K562 (cell line): Measurements from ENCODE around the gene VCAN. TPM values are rescaled to one million over a fixed set of nuclear protein-coding genes. Genes with fewer than 3 reads are reported as not detected.

Experiments
- ATAC-seq: fragments of 200-7000 bp; cut with Tn5 transposase; 3 replicates; pipeline ENCODE4 v1.9.1; 2020; ENCODE audit warnings: moderate library complexity
- BruUV-seq: library from RNA; stranded (reverse); fragments of 400-500 nt; replicated peaks from 2 replicates; lab custom pipeline; 2021; lab: Mats Ljungman, UMichigan
- CTCF ChIA-PET: fragments of 300-600 bp; formaldehyde crosslinking; extraction: SDS; loops from one replicate; lab custom pipeline; 2021; ENCODE audit warnings: low intra/inter-chr PET ratio; lab: Yijun Ruan, JAX
- POLR2A ChIA-PET: fragments of 300-600, 350-650 bp; sonication (Branson Sonifier 250); formaldehyde crosslinking; extraction: SDS; loops from one replicate; lab custom pipeline; 2021; ENCODE audit warnings: antibody characterized with exemption, inconsistent platforms; lab: Yijun Ruan, JAX
- DNase-seq, 4 experiments: peaks; one replicate each; pipeline versions ENCODE4 v3.0.0 to v3.0.0-alpha.2; 2011 to 2018; ENCODE audit warnings: low spot score in 3 of 4, mixed read lengths in 3 of 4; ENCODE audit errors: extremely low read depth in 1 of 4
- FAIRE-seq: peaks from 2 replicates; lab custom pipeline; 2011; peaks lifted over from hg19 to GRCh38; lab: Jason Lieb, UNC
- H2AFZ ChIP-seq: 2 replicates; pipeline ENCODE4 v1.6.0; 2011; ENCODE audit warnings: low read depth, low read length, control low read depth, inconsistent platforms
- H3K27ac ChIP-seq: fragments of 200-600 bp; 3 replicates; pipeline ENCODE4 v1.8.0; 2011; ENCODE audit warnings: low read depth, mild to moderate bottlenecking, control low read depth, inconsistent platforms, low read length, moderate library complexity, mixed read lengths; ENCODE audit errors: extremely low read depth
- H3K27me3 ChIP-seq, 2 experiments: fragments of 300-600 bp in 1 of 2; 2 replicates in 1 of 2; 3 replicates in 1 of 2; pipeline versions ENCODE4 v1.6.0 to v1.8.0; 2011; ENCODE audit warnings: inconsistent platforms in 2 of 2, low read length in 2 of 2, mild to moderate bottlenecking in 1 of 2, mixed read lengths in 1 of 2, moderate library complexity in 1 of 2; ENCODE audit not compliant: control insufficient read depth in 2 of 2, insufficient read depth in 2 of 2
- H3K36me3 ChIP-seq: fragments of 300-600 bp; 3 replicates; pipeline ENCODE4 v1.8.0; 2011; ENCODE audit warnings: mild to moderate bottlenecking, low read length, inconsistent platforms; ENCODE audit not compliant: control insufficient read depth, insufficient read depth
- H3K4me1 ChIP-seq, 2 experiments: fragments of 200-600 bp in 1 of 2; replicated peaks in 1 of 2; 2 replicates in 1 of 2; 3 replicates in 1 of 2; pipeline versions ENCODE4 v1.5.1 to v1.8.0; 2011; ENCODE audit warnings: inconsistent platforms in 2 of 2, low read length in 2 of 2, mild to moderate bottlenecking in 1 of 2, mixed read lengths in 1 of 2, moderate library complexity in 1 of 2; ENCODE audit not compliant: control insufficient read depth in 2 of 2, insufficient read depth in 2 of 2
- H3K4me2 ChIP-seq: 2 replicates; pipeline ENCODE4 v1.6.1; 2011; ENCODE audit warnings: low read length, control low read depth, inconsistent platforms, mixed read lengths; ENCODE audit not compliant: insufficient read depth
- H3K4me3 ChIP-seq: fragments of 200-600 bp; sonication (generic), shearing (Covaris generic); 2 replicates; pipeline ENCODE4 v1.5.1; 2016; ENCODE audit warnings: control low read depth, inconsistent platforms
- H3K79me2 ChIP-seq: fragments of 200-600 bp; 3 replicates; pipeline ENCODE4 v1.8.0; 2011; ENCODE audit warnings: low read length, inconsistent platforms; ENCODE audit not compliant: control insufficient read depth, insufficient read depth
- H3K9ac ChIP-seq, 2 experiments: 2 replicates each; pipeline versions ENCODE4 v1.6.0 to v1.6.1; 2011; ENCODE audit warnings: low read depth in 2 of 2, low read length in 2 of 2, control low read depth in 1 of 2, inconsistent platforms in 1 of 2, mild to moderate bottlenecking in 1 of 2, mixed read lengths in 1 of 2; ENCODE audit not compliant: insufficient read depth in 1 of 2
- H3K9me1 ChIP-seq: one replicate; pipeline ENCODE4 v1.6.0; 2011; ENCODE audit warnings: inconsistent platforms, mild to moderate bottlenecking, low read length, moderate library complexity; ENCODE audit not compliant: control insufficient read depth, insufficient read depth
- H3K9me3 ChIP-seq: replicated peaks from 2 replicates; pipeline ENCODE4 v1.5.1; 2011; ENCODE audit warnings: low read depth, low read length, inconsistent platforms; ENCODE audit not compliant: control insufficient read depth, insufficient read depth
- H4K20me1 ChIP-seq: replicated peaks from 2 replicates; pipeline ENCODE4 v1.6.1; 2011; ENCODE audit warnings: low read length, inconsistent platforms, mixed read lengths; ENCODE audit not compliant: control insufficient read depth, insufficient read depth
- ARNT ChIP-seq, 2 experiments: fragments of 450-650 bp; IDR thresholded peaks; 2 replicates each; pipeline ENCODE4 v1.6.1; 2016; ENCODE audit warnings: mild to moderate bottlenecking in 1 of 2
- KAT7 ChIP-seq: sonication (generic); formaldehyde crosslinking; IDR thresholded peaks from 2 replicates; pipeline ENCODE4 v1.8.0; 2022; ENCODE audit warnings: missing genetic modification reagents, mild to moderate bottlenecking, borderline replicate concordance
- MCM2 ChIP-seq: fragments of 450-650 bp; IDR thresholded peaks from 2 replicates; pipeline ENCODE4 v1.6.1; 2017; ENCODE audit warnings: low read depth, mild to moderate bottlenecking
- POLR3A ChIP-seq: IDR thresholded peaks from 2 replicates; pipeline ENCODE4 v1.6.1; 2011; ENCODE audit warnings: borderline replicate concordance, mild to moderate bottlenecking, moderate library complexity; ENCODE audit not compliant: insufficient read length, insufficient read depth; ENCODE audit errors: extremely low read depth
- PURB ChIP-seq: sonication (generic); formaldehyde crosslinking; IDR thresholded peaks from 2 replicates; pipeline ENCODE4 v1.9.0; 2021; ENCODE audit warnings: low read depth, mild to moderate bottlenecking, missing genetic modification reagents
- SMARCC2 ChIP-seq: fragments of 450-650 bp; IDR thresholded peaks from 2 replicates; pipeline ENCODE4 v1.6.1; 2017; ENCODE audit warnings: antibody characterized with exemption, moderate library complexity, mild to moderate bottlenecking, low read depth
- TBL1XR1 ChIP-seq, 2 experiments: IDR thresholded peaks; 2 replicates each; pipeline ENCODE4 v1.6.1; 2012; ENCODE audit warnings: improper control_type of control experiment in 2 of 2, low read length in 2 of 2, mild to moderate bottlenecking in 1 of 2
- ZNF444 ChIP-seq: fragments of 250-450 bp; sonication (Bioruptor Pico); IDR thresholded peaks from 2 replicates; pipeline ENCODE4 v1.4.0; 2020; ENCODE audit warnings: mild to moderate bottlenecking, moderate library complexity
- WGBS: fragments of 100-300 bp; shearing (Covaris generic); methylation state at CpG from one replicate; pipeline ENCODE4 v1.1.6; 2016; ENCODE audit warnings: low coverage, mixed read lengths; ENCODE audit not compliant: insufficient coverage; ENCODE audit errors: missing lambda C conversion rate; 5-methylcytosine and 5-hydroxymethylcytosine counted together
- in situ Hi-C: fragments of 300-500 bp; cut with MboI; formaldehyde crosslinking; loops from 4 replicates; pipeline ENCODE4 v1.15.0; 2018; ENCODE audit warnings: inconsistent platforms, mixed read lengths
- intact Hi-C: fragments of 100-400 bp; cut with micrococcal nuclease; formaldehyde crosslinking; loops from 2 replicates; pipeline ENCODE4 v1.14.2; 2022
- polyA plus RNA-seq, 8 experiments: library from polyadenylated mRNA; depleted of rRNA in 4 of 8; stranded (reverse) in 5 of 8; unstranded in 3 of 8; fragments of >200 nt; fragmentation: Nextera tagmentation in 2 of 8; fragmentation: Illumina TruSeq in 1 of 8; extraction: Ambion mirVana in 2 of 8; extraction: Trizol in 1 of 8; gene quantifications; 2 replicates each; pipeline versions ENCODE4 v1.2.1 to v1.2.3, GENCODE V29; 2011 to 2014; ENCODE audit warnings: inconsistent platforms in 1 of 8, missing spikeins in 1 of 8
- total RNA-seq, 7 experiments: library from RNA; depleted of rRNA in 6 of 7; stranded (reverse); fragments of >200 nt in 6 of 7; fragmentation: Illumina TruSeq in 2 of 7; extraction: Trizol in 2 of 7; gene quantifications; 2 replicates each; pipeline versions ENCODE4 v1.2.1 to v1.2.3, GENCODE V29; 2011 to 2021; ENCODE audit warnings: low replicate concordance in 1 of 7
- TF ChIP-seq, protein P1 (sequence below): sonication (generic); IDR thresholded peaks from 2 replicates; pipeline ENCODE4 v1.6.1; 2016
- TF ChIP-seq, protein P2 (sequence below): fragments of 450-650 bp; IDR thresholded peaks from 2 replicates; pipeline ENCODE4 v1.6.1; 2018; ENCODE audit warnings: mild to moderate bottlenecking, low read depth; ENCODE audit not compliant: partially characterized antibody
- TF ChIP-seq, protein P3 (sequence below): sonication (generic); formaldehyde crosslinking; IDR thresholded peaks from 2 replicates; pipeline ENCODE4 v1.8.1; 2023; ENCODE audit warnings: mild to moderate bottlenecking, missing genetic modification reagents, moderate library complexity

The VCAN gene
- total and polyA plus RNA-seq, 9 of the 15 experiments (the other 6 are each of a cell fraction or from before 2014, with no cell fraction given): 0.01 to 0.33 (median 0.05) TPM

DNA sequence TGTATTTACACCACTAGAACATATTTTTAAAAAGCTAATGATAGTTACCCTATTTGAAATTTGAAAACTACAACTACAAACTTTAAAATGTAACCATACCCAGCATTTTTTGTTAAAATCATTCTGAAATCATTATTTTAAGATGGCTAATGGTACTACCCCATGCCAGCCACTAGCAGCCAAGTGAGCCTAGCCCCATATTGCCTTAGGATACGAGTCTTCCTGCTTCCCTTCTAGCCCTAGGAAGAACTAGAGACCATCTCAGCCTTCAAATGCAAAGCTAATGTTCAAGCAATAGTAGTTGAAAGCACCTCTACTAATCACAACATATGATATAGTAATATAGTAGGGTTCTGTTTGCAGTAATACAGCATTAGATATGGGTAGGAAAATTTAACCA lies 24.0 kb upstream of the VCAN start:
- H3K36me3 ChIP-seq: no peaks in the 10 kb centered on the region
- no peak overlapping the region for H2AFZ ChIP-seq
- H3K9me1 ChIP-seq: no peaks in the 10 kb centered on the region
- H3K79me2 ChIP-seq: no peaks in the 10 kb centered on the region
- 0 out of 2 replicates have a peak, but pooled peaks cover under 1% of the 10 kb centered on the region for H3K9me3 ChIP-seq
- no peak overlapping the region for H3K27ac ChIP-seq
- in situ Hi-C loops: no loop called here
- DNase-seq: no peak
- intact Hi-C loops: no loop called here
- H3K4me2 ChIP-seq: no peak overlapping the region
- WGBS: 0% methylated on average over 1 of the region's 1 CpG
- H3K4me1 ChIP-seq: no peaks in the 10 kb centered on the region
- TF ChIP-seq, protein P1, sequence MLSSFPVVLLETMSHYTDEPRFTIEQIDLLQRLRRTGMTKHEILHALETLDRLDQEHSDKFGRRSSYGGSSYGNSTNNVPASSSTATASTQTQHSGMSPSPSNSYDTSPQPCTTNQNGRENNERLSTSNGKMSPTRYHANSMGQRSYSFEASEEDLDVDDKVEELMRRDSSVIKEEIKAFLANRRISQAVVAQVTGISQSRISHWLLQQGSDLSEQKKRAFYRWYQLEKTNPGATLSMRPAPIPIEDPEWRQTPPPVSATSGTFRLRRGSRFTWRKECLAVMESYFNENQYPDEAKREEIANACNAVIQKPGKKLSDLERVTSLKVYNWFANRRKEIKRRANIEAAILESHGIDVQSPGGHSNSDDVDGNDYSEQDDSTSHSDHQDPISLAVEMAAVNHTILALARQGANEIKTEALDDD: no peak
- TF ChIP-seq TBL1XR1 (IDR thresholded peaks at IDR 0.05; ENCODE audit: low read length in 2 of 2) (no peak), PURB (CRISPR knock-in tag) (no peak), POLR3A (no peak), SMARCC2 (no peak), ARNT (IDR thresholded peaks at IDR 0.05) (no peak), ZNF444 (CRISPR knock-in tag) (no peak), MCM2 (no peak), KAT7 (no peak)
- TF ChIP-seq, protein P2, sequence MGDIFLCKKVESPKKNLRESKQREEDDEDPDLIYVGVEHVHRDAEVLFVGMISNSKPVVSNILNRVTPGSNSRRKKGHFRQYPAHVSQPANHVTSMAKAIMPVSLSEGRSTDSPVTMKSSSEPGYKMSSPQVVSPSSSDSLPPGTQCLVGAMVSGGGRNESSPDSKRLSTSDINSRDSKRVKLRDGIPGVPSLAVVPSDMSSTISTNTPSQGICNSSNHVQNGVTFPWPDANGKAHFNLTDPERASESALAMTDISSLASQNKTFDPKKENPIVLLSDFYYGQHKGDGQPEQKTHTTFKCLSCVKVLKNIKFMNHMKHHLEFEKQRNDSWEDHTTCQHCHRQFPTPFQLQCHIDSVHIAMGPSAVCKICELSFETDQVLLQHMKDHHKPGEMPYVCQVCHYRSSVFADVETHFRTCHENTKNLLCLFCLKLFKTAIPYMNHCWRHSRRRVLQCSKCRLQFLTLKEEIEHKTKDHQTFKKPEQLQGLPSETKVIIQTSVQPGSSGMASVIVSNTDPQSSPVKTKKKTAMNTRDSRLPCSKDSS: no peak
- TF ChIP-seq, protein P3, sequence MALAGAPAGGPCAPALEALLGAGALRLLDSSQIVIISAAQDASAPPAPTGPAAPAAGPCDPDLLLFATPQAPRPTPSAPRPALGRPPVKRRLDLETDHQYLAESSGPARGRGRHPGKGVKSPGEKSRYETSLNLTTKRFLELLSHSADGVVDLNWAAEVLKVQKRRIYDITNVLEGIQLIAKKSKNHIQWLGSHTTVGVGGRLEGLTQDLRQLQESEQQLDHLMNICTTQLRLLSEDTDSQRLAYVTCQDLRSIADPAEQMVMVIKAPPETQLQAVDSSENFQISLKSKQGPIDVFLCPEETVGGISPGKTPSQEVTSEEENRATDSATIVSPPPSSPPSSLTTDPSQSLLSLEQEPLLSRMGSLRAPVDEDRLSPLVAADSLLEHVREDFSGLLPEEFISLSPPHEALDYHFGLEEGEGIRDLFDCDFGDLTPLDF (CRISPR knock-in tag): no peak
- no TSS peak for BruUV-seq
- no peaks in the 10 kb centered on the region for H4K20me1 ChIP-seq
- no peak overlapping the region for H3K4me3 ChIP-seq
- ChIA-PET POLR2A (no interaction called here), CTCF (no interaction called here)
- H3K27me3 ChIP-seq: no peaks in the 10 kb centered on the region
- no peak for ATAC-seq
- no peak for FAIRE-seq
- no peak overlapping the region for H3K9ac ChIP-seq
